SU-DHL-6 (cell line): ENCODE results near the gene OR1L8.

Experiments
- H2AFZ ChIP-seq: fragments of 200-600 bp; sonication (generic); 2 replicates; pipeline ENCODE4 v1.6.1; 2014; ENCODE audit warnings: low read depth, mild to moderate bottlenecking, moderate library complexity, mixed read lengths, antibody characterized with exemption, low read length; ENCODE audit not compliant: severe bottlenecking
- H3F3A ChIP-seq: fragments of 200-600 bp; shearing (Covaris generic); 2 replicates; pipeline ENCODE4 v1.6.0; 2016; ENCODE audit warnings: antibody characterized with exemption, mild to moderate bottlenecking; ENCODE audit not compliant: insufficient read depth
- H3K27ac ChIP-seq: fragments of 200-600 bp; sonication (generic); 2 replicates; pipeline ENCODE4 v1.5.1; 2016; ENCODE audit warnings: low read depth, mild to moderate bottlenecking, low read length, moderate library complexity, mixed read lengths
- H3K27me3 ChIP-seq: fragments of 200-600 bp; sonication (generic), shearing (Covaris generic); 2 replicates; pipeline ENCODE4 v1.6.0; 2014; ENCODE audit warnings: mild to moderate bottlenecking, low read length
- H3K36me3 ChIP-seq: fragments of 200-600 bp; sonication (generic); 2 replicates; pipeline ENCODE4 v1.6.1; 2014; ENCODE audit warnings: mild to moderate bottlenecking, low read length, mixed read lengths
- H3K4me2 ChIP-seq: fragments of 300-600, 200-600 bp; shearing (Covaris generic), sonication (generic); 2 replicates; pipeline ENCODE4 v1.6.0; 2014; ENCODE audit warnings: low read length, low read depth, mild to moderate bottlenecking; ENCODE audit not compliant: poor library complexity, severe bottlenecking
- H3K4me3 ChIP-seq: fragments of 200-600 bp; sonication (generic); 2 replicates; pipeline ENCODE4 v1.5.1; 2014; ENCODE audit warnings: antibody characterized with exemption, low read length, mild to moderate bottlenecking, mixed read lengths; ENCODE audit not compliant: insufficient read depth, poor library complexity, severe bottlenecking
- H3K79me2 ChIP-seq: fragments of 200-600 bp; sonication (generic); 2 replicates; pipeline ENCODE4 v1.6.1; 2014; ENCODE audit warnings: mild to moderate bottlenecking, low read length, moderate library complexity; ENCODE audit not compliant: insufficient read depth
- H3K9ac ChIP-seq: fragments of 200-600 bp; sonication (generic); 2 replicates; pipeline ENCODE4 v1.7.0; 2014; ENCODE audit warnings: mild to moderate bottlenecking, low read length
- H3K9me2 ChIP-seq: fragments of 200-600 bp; sonication (generic); replicated peaks from 2 replicates; pipeline ENCODE4 v1.6.1; 2014; ENCODE audit warnings: low read length; ENCODE audit not compliant: insufficient read depth
- H3K9me3 ChIP-seq: fragments of 200-600 bp; sonication (generic); 2 replicates; pipeline ENCODE4 v1.6.1; 2014; ENCODE audit warnings: low read length, mixed read lengths; ENCODE audit not compliant: insufficient read depth
- H4K20me1 ChIP-seq: fragments of 200-600 bp; sonication (generic); 2 replicates; pipeline ENCODE4 v1.6.1; 2014; ENCODE audit warnings: low read depth, mild to moderate bottlenecking, antibody characterized with exemption, low read length, moderate library complexity, mixed read lengths
- CTCF ChIP-seq: fragments of 200-600 bp; sonication (generic); IDR thresholded peaks from one replicate; pipeline ENCODE4 v1.5.1; 2017; ENCODE audit warnings: antibody characterized with exemption, mild to moderate bottlenecking, low read length, moderate library complexity; ENCODE audit not compliant: insufficient read depth, poor library complexity, severe bottlenecking
- EZH2phosphoT487 ChIP-seq: fragments of 200-600 bp; sonication (generic), shearing (Covaris generic); conservative IDR thresholded peaks from 2 replicates; pipeline ENCODE4 v1.6.1; 2018; ENCODE audit warnings: mild to moderate bottlenecking, antibody characterized with exemption, low read length, moderate library complexity, mixed read lengths

Gene OR1L8

GRCh38 chr9:122606587-122606986 lies 23.4 kb upstream of the OR1L8 start:
- TF ChIP-seq EZH2phosphoT487 = no peak
- no peak for TF ChIP-seq CTCF
- Histone ChIP-seq H3K9me3 (no peaks in the 10 kb centered on the region), H4K20me1 (no peaks in the 10 kb centered on the region)

GRCh38 chr9:122605691-122606090 lies 22.5 kb upstream of the OR1L8 start:
- TF ChIP-seq CTCF (no peak), EZH2phosphoT487 (no peak)
- H3F3A ChIP-seq = no peaks in the 10 kb centered on the region
- H3K9me3 ChIP-seq = no peaks in the 10 kb centered on the region
- no peaks in the 10 kb centered on the region for H4K20me1 ChIP-seq
- no peaks in the 10 kb centered on the region for H3K9me2 ChIP-seq
- no peaks in the 10 kb centered on the region for H3K79me2 ChIP-seq
- no peak overlapping the region for H2AFZ ChIP-seq
- H3K4me3 ChIP-seq = no peak overlapping the region
- H3K27me3 ChIP-seq = no peaks in the 10 kb centered on the region
- H3K36me3 ChIP-seq = no peaks in the 10 kb centered on the region
- no peak overlapping the region for H3K27ac ChIP-seq
- H3K4me2 ChIP-seq = no peak overlapping the region
- no peak overlapping the region for H3K9ac ChIP-seq

More at GRCh38 chr9:122606587-122606986, 23.4 kb upstream of the OR1L8 start:
- Histone ChIP-seq H3F3A (no peaks in the 10 kb centered on the region), H3K27me3 (no peaks in the 10 kb centered on the region), H2AFZ (no peak overlapping the region), H3K4me2 (no peak overlapping the region), H3K4me3 (no peak overlapping the region), H3K9me2 (no peaks in the 10 kb centered on the region), H3K79me2 (no peaks in the 10 kb centered on the region), H3K9ac (no peak overlapping the region), H3K36me3 (no peaks in the 10 kb centered on the region), H3K27ac (no peak overlapping the region)

- Histone ChIP-seq H3K9me2 (no peaks in the 10 kb centered on the region), H4K20me1 (no peaks in the 10 kb centered on the region), H3K9ac (no peak overlapping the region), H3F3A (no peaks in the 10 kb centered on the region), H3K36me3 (no peaks in the 10 kb centered on the region), H3K27ac (no peak overlapping the region), H3K27me3 (no peaks in the 10 kb centered on the region), H3K9me3 (no peaks in the 10 kb centered on the region), H3K4me3 (no peak overlapping the region), H2AFZ (no peak overlapping the region), H3K79me2 (no peaks in the 10 kb centered on the region), H3K4me2 (no peak overlapping the region)
- TF ChIP-seq CTCF = no peak
- TF ChIP-seq EZH2phosphoT487 = no peak
Measured at GRCh38 chr9:122580360-122580759, 2.8 kb downstream of the OR1L8 start.

GRCh38 chr9:122579874-122580273 lies 3.3 kb downstream of the OR1L8 start:
- H3K9me2 ChIP-seq = no peaks in the 10 kb centered on the region
- H3K4me3 ChIP-seq = no peak overlapping the region
- H3K9ac ChIP-seq = no peak overlapping the region
- TF ChIP-seq CTCF (no peak), EZH2phosphoT487 (no peak)
- no peak overlapping the region for H3K27ac ChIP-seq
- H3K36me3 ChIP-seq = no peaks in the 10 kb centered on the region
- no peak overlapping the region for H2AFZ ChIP-seq
- no peaks in the 10 kb centered on the region for H3K27me3 ChIP-seq
- H4K20me1 ChIP-seq = no peaks in the 10 kb centered on the region
- no peaks in the 10 kb centered on the region for H3K9me3 ChIP-seq
- H3K4me2 ChIP-seq = no peak overlapping the region
- no peaks in the 10 kb centered on the region for H3F3A ChIP-seq
- H3K79me2 ChIP-seq = no peaks in the 10 kb centered on the region
